K562 (cell line): ENCODE data around the gene SPTBN2. TPM values are rescaled to one million over a fixed set of nuclear protein-coding genes. Genes with fewer than 3 reads are reported as not detected.

ENCODE experiments used
- ATAC-seq: fragments of 200-7000 bp; cut with Tn5 transposase; 3 replicates; pipeline ENCODE4 v1.9.1; 2020; ENCODE audit warnings: moderate library complexity
- BruUV-seq: library from RNA; stranded (reverse); fragments of 400-500 nt; replicated peaks from 2 replicates; lab custom pipeline; 2021; lab: Mats Ljungman, UMichigan
- CTCF ChIA-PET: fragments of 300-600 bp; formaldehyde crosslinking; extraction: SDS; loops from one replicate; lab custom pipeline; 2021; ENCODE audit warnings: low intra/inter-chr PET ratio; lab: Yijun Ruan, JAX
- POLR2A ChIA-PET: fragments of 300-600, 350-650 bp; sonication (Branson Sonifier 250); formaldehyde crosslinking; extraction: SDS; loops from one replicate; lab custom pipeline; 2021; ENCODE audit warnings: antibody characterized with exemption, inconsistent platforms; lab: Yijun Ruan, JAX
- DNase-seq, 4 experiments: peaks; one replicate each; pipeline versions ENCODE4 v3.0.0 to v3.0.0-alpha.2; 2011 to 2018; ENCODE audit warnings: low spot score in 3 of 4, mixed read lengths in 3 of 4; ENCODE audit errors: extremely low read depth in 1 of 4
- FAIRE-seq: peaks from 2 replicates; lab custom pipeline; 2011; peaks lifted over from hg19 to GRCh38; lab: Jason Lieb, UNC
- H2AFZ ChIP-seq: 2 replicates; pipeline ENCODE4 v1.6.0; 2011; ENCODE audit warnings: low read depth, low read length, control low read depth, inconsistent platforms
- H3K27ac ChIP-seq: fragments of 200-600 bp; 3 replicates; pipeline ENCODE4 v1.8.0; 2011; ENCODE audit warnings: low read depth, mild to moderate bottlenecking, control low read depth, inconsistent platforms, low read length, moderate library complexity, mixed read lengths; ENCODE audit errors: extremely low read depth
- H3K27me3 ChIP-seq, 2 experiments: fragments of 300-600 bp in 1 of 2; 2 replicates in 1 of 2; 3 replicates in 1 of 2; pipeline versions ENCODE4 v1.6.0 to v1.8.0; 2011; ENCODE audit warnings: inconsistent platforms in 2 of 2, low read length in 2 of 2, mild to moderate bottlenecking in 1 of 2, mixed read lengths in 1 of 2, moderate library complexity in 1 of 2; ENCODE audit not compliant: control insufficient read depth in 2 of 2, insufficient read depth in 2 of 2
- H3K36me3 ChIP-seq: fragments of 300-600 bp; 3 replicates; pipeline ENCODE4 v1.8.0; 2011; ENCODE audit warnings: mild to moderate bottlenecking, low read length, inconsistent platforms; ENCODE audit not compliant: control insufficient read depth, insufficient read depth
- H3K4me1 ChIP-seq, 2 experiments: fragments of 200-600 bp in 1 of 2; replicated peaks in 1 of 2; 2 replicates in 1 of 2; 3 replicates in 1 of 2; pipeline versions ENCODE4 v1.5.1 to v1.8.0; 2011; ENCODE audit warnings: inconsistent platforms in 2 of 2, low read length in 2 of 2, mild to moderate bottlenecking in 1 of 2, mixed read lengths in 1 of 2, moderate library complexity in 1 of 2; ENCODE audit not compliant: control insufficient read depth in 2 of 2, insufficient read depth in 2 of 2
- H3K4me2 ChIP-seq: 2 replicates; pipeline ENCODE4 v1.6.1; 2011; ENCODE audit warnings: low read length, control low read depth, inconsistent platforms, mixed read lengths; ENCODE audit not compliant: insufficient read depth
- H3K4me3 ChIP-seq: fragments of 200-600 bp; sonication (generic), shearing (Covaris generic); 2 replicates; pipeline ENCODE4 v1.5.1; 2016; ENCODE audit warnings: control low read depth, inconsistent platforms
- H3K79me2 ChIP-seq: fragments of 200-600 bp; 3 replicates; pipeline ENCODE4 v1.8.0; 2011; ENCODE audit warnings: low read length, inconsistent platforms; ENCODE audit not compliant: control insufficient read depth, insufficient read depth
- H3K9ac ChIP-seq, 2 experiments: 2 replicates each; pipeline versions ENCODE4 v1.6.0 to v1.6.1; 2011; ENCODE audit warnings: low read depth in 2 of 2, low read length in 2 of 2, control low read depth in 1 of 2, inconsistent platforms in 1 of 2, mild to moderate bottlenecking in 1 of 2, mixed read lengths in 1 of 2; ENCODE audit not compliant: insufficient read depth in 1 of 2
- H3K9me1 ChIP-seq: one replicate; pipeline ENCODE4 v1.6.0; 2011; ENCODE audit warnings: inconsistent platforms, mild to moderate bottlenecking, low read length, moderate library complexity; ENCODE audit not compliant: control insufficient read depth, insufficient read depth
- H3K9me3 ChIP-seq: replicated peaks from 2 replicates; pipeline ENCODE4 v1.5.1; 2011; ENCODE audit warnings: low read depth, low read length, inconsistent platforms; ENCODE audit not compliant: control insufficient read depth, insufficient read depth
- H4K20me1 ChIP-seq: replicated peaks from 2 replicates; pipeline ENCODE4 v1.6.1; 2011; ENCODE audit warnings: low read length, inconsistent platforms, mixed read lengths; ENCODE audit not compliant: control insufficient read depth, insufficient read depth
- FIP1L1 ChIP-seq: fragments of 200-400 bp; formaldehyde crosslinking; IDR thresholded peaks from 2 replicates; pipeline ENCODE4 v1.6.1; 2018; ENCODE audit warnings: mild to moderate bottlenecking, low read depth, low read length; ENCODE audit not compliant: poor library complexity, severe bottlenecking
- ID3 ChIP-seq, 2 experiments: fragments of 250-450 bp in 1 of 2; fragments of 450-650 bp in 1 of 2; sonication (Bioruptor Pico) in 1 of 2; IDR thresholded peaks; 2 replicates each; pipeline versions ENCODE4 v1.6.1 to v1.8.0; 2016 to 2021; ENCODE audit warnings: mild to moderate bottlenecking in 2 of 2, moderate library complexity in 2 of 2, missing compliant biosample characterization in 1 of 2, missing genetic modification characterization in 1 of 2
- LARP7 ChIP-seq: fragments of 450-650 bp; IDR thresholded peaks from 2 replicates; pipeline ENCODE4 v1.6.1; 2016
- PTBP1 ChIP-seq: fragments of 200-400 bp; formaldehyde crosslinking; IDR thresholded peaks from 2 replicates; pipeline ENCODE4 v1.6.1; 2017; ENCODE audit warnings: low read depth, low read length
- RBFOX2 ChIP-seq: fragments of 200-400 bp; formaldehyde crosslinking; IDR thresholded peaks from 2 replicates; pipeline ENCODE4 v1.6.1; 2017; ENCODE audit warnings: low read depth, mild to moderate bottlenecking, low read length, moderate library complexity
- SIX5 ChIP-seq, 2 experiments: IDR thresholded peaks; 2 replicates each; pipeline ENCODE4 v1.6.1; 2011; ENCODE audit warnings: low read length in 2 of 2, borderline replicate concordance in 1 of 2, low read depth in 1 of 2, mild to moderate bottlenecking in 1 of 2, moderate library complexity in 1 of 2; ENCODE audit not compliant: insufficient read depth in 1 of 2
- WGBS: fragments of 100-300 bp; shearing (Covaris generic); methylation state at CpG from one replicate; pipeline ENCODE4 v1.1.6; 2016; ENCODE audit warnings: low coverage, mixed read lengths; ENCODE audit not compliant: insufficient coverage; ENCODE audit errors: missing lambda C conversion rate; 5-methylcytosine and 5-hydroxymethylcytosine counted together
- in situ Hi-C: fragments of 300-500 bp; cut with MboI; formaldehyde crosslinking; loops from 4 replicates; pipeline ENCODE4 v1.15.0; 2018; ENCODE audit warnings: inconsistent platforms, mixed read lengths
- intact Hi-C: fragments of 100-400 bp; cut with micrococcal nuclease; formaldehyde crosslinking; loops from 2 replicates; pipeline ENCODE4 v1.14.2; 2022
- polyA plus RNA-seq, 8 experiments: library from polyadenylated mRNA; depleted of rRNA in 4 of 8; stranded (reverse) in 5 of 8; unstranded in 3 of 8; fragments of >200 nt; fragmentation: Nextera tagmentation in 2 of 8; fragmentation: Illumina TruSeq in 1 of 8; extraction: Ambion mirVana in 2 of 8; extraction: Trizol in 1 of 8; gene quantifications; 2 replicates each; pipeline versions ENCODE4 v1.2.1 to v1.2.3, GENCODE V29; 2011 to 2014; ENCODE audit warnings: inconsistent platforms in 1 of 8, missing spikeins in 1 of 8
- total RNA-seq, 7 experiments: library from RNA; depleted of rRNA in 6 of 7; stranded (reverse); fragments of >200 nt in 6 of 7; fragmentation: Illumina TruSeq in 2 of 7; extraction: Trizol in 2 of 7; gene quantifications; 2 replicates each; pipeline versions ENCODE4 v1.2.1 to v1.2.3, GENCODE V29; 2011 to 2021; ENCODE audit warnings: low replicate concordance in 1 of 7

SPTBN2 gene
- total and polyA plus RNA-seq, 9 of the 15 experiments (the other 6 are each of a cell fraction or from before 2014, with no cell fraction given) = 0.38 to 56.5 (median 19.7) TPM

DNA sequence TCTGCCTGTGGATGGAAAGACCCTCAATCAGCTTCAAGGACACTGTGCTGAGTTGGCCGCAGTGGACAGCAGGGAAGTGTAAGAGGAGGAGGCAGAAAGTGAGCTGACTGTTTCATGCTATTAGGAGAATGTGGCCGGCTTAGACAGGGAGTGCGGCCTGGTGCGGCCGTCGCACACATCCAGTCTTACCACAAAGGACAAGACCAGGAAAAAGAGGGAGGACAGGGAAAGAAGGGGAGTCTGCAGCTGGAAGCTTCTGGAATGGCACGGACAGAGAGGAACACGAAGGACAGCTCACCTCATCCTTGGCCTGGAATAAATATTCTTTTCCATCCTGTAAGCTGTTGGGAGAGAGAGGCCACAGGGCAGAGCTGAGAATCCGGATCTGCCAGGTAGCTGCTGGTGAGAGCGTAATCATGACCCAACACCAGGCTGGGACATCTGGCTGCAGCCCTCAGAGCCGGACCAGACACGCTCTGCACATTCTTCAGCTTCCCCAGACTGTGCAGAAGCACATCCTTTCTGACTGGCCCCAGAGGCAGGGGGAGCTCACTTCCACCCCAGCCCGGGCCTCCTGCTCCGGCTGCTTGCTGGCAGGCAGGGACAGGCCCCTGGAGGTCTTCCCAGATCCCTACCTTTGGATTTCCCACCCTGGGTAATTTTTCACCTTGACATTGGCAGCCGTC is 42.8 kb downstream of the SPTBN2 start:
- in situ Hi-C loops = no loop called here
- Histone ChIP-seq H3K4me1 (peaks cover 0 to 3% of the 10 kb centered on the region in 2 experiments; a peak in 1 of 5 replicates), H3K9me1 (no peaks in the 10 kb centered on the region), H3K9me3 (no peaks in the 10 kb centered on the region), H3K36me3 (peaks cover 50% of the 10 kb centered on the region; the same call in 2 of the 3 replicates), H3K9ac (0 out of 4 replicates have a peak overlapping the region, but pooled peaks of 1 of the 2 experiments have one; percentile 31), H2AFZ (no peak overlapping the region), H3K79me2 (no peaks in the 10 kb centered on the region), H4K20me1 (no peaks in the 10 kb centered on the region), H3K27ac (no peak overlapping the region), H3K27me3 (no peaks in the 10 kb centered on the region), H3K4me2 (no peak overlapping the region), H3K4me3 (no peak overlapping the region)
- no peak for DNase-seq
- intact Hi-C loops = no loop called here
- no peak for FAIRE-seq
- no TSS peak for BruUV-seq
- no peak; the same call in 2 of the 3 replicates for ATAC-seq
- ChIA-PET CTCF (no interaction called here), POLR2A (interaction anchor here (0.6 to 1.2 kb wide), 4 partner anchors 9 to 272 kb away, joined by 3 to 4 read pairs (median 4); partner anchors contain the start of gene RBM4B)
- WGBS = 89% methylated on average over 15 of the region's 15 CpGs
- TF ChIP-seq ID3 (CRISPR knock-in tag; IDR thresholded peaks at IDR 0.05) (no peak), ID3 (tag; IDR thresholded peaks at IDR 0.05) (no peak), LARP7 (no peak), PTBP1 (no peak), SIX5 (IDR thresholded peaks at IDR 0.05; ENCODE audit: borderline replicate concordance in 1 of 2, insufficient read depth in 1 of 2, low read depth in 1 of 2, low read length in 2 of 2) (no peak), RBFOX2 (peak; percentile 18; the same call in 1 of the 2 replicates), FIP1L1 (no peak)
